GM12892 (cell line): Measurements from ENCODE around the gene C2CD3.
"Not testable (repeated sequence)": the region's sequence is repeated elsewhere in the genome, so short reads cannot be mapped to it uniquely, and the experiment has no call there.

Experiments
- POLR2A ChIP-seq: IDR thresholded peaks from 2 replicates; pipeline ENCODE4 v1.6.1; 2011; ENCODE audit warnings: low read depth, low read length, control low read depth
- POLR2AphosphoS5 ChIP-seq: IDR thresholded peaks from 2 replicates; pipeline ENCODE4 v1.6.1; 2011; ENCODE audit warnings: low read depth, low read length, control low read depth
- TAF1 ChIP-seq: IDR thresholded peaks from 2 replicates; pipeline ENCODE4 v1.6.1; 2011; ENCODE audit warnings: low read depth, mild to moderate bottlenecking, control low read depth, low read length, borderline replicate concordance

- not testable (repeated sequence) for TF ChIP-seq POLR2A, TAF1, POLR2AphosphoS5
Observed at GRCh38 chr11:74129121-74129520, 41.7 kb downstream of the C2CD3 start.
